B cell (primary cell): ENCODE measurements around the gene LRTM1. TPM values are rescaled to one million over a fixed set of nuclear protein-coding genes. Genes with fewer than 3 reads are reported as not detected.

Experiments
- ATAC-seq: fragments of 200-7000 bp; cut with Tn5 transposase; one replicate; pipeline ENCODE4 v1.10.0; 2021; ENCODE audit warnings: low read depth, mild to moderate bottlenecking, moderate number of reproducible peaks, moderate library complexity
- CTCF ChIA-PET: fragments of 350-600 bp; sonication (Branson Sonifier 250); formaldehyde crosslinking; loops from one replicate; lab custom pipeline; 2021; ENCODE audit warnings: antibody characterized with exemption, inconsistent platforms; lab: Charles Lee
- POLR2A ChIA-PET: fragments of 350-600 bp; sonication (Branson Sonifier 250); formaldehyde crosslinking; loops from one replicate; lab custom pipeline; 2021; ENCODE audit warnings: antibody characterized with exemption; lab: Charles Lee
- DNase-seq: peaks from one replicate; pipeline ENCODE4 v3.0.0; 2013
- H2AFZ ChIP-seq: 2 replicates; pipeline ENCODE4 v1.6.1; 2012; ENCODE audit warnings: mild to moderate bottlenecking, low read depth, low read length; ENCODE audit not compliant: insufficient read depth, poor library complexity, severe bottlenecking
- H3K27ac ChIP-seq, 2 donors: 1 replicate in 1 of 2; 2 replicates in 1 of 2; pipeline ENCODE4 v1.5.1; 2012 to 2013; ENCODE audit warnings: low read length in 2 of 2, mild to moderate bottlenecking in 2 of 2, moderate library complexity in 1 of 2
- H3K27me3 ChIP-seq, 4 experiments: fragments of 200-600 bp in 1 of 4; sonication (generic) in 1 of 4; replicated peaks in 1 of 4; 1 replicate in 2 of 4; 2 replicates in 2 of 4; pipeline versions ENCODE4 v1.6.1 to v1.7.0; 2013 to 2016; ENCODE audit warnings: low read length in 3 of 4, mild to moderate bottlenecking in 2 of 4, mixed read lengths in 1 of 4, moderate library complexity in 1 of 4; ENCODE audit not compliant: insufficient read depth in 4 of 4, control insufficient read depth in 3 of 4; ENCODE audit errors: control extremely low read depth in 1 of 4
- H3K36me3 ChIP-seq, 2 experiments: replicated peaks in 1 of 2; 1 replicate in 1 of 2; 2 replicates in 1 of 2; pipeline versions ENCODE4 v1.6.1 to v1.7.1; 2013; ENCODE audit warnings: low read length in 1 of 2; ENCODE audit not compliant: insufficient read depth in 2 of 2, control insufficient read depth in 1 of 2; ENCODE audit errors: control extremely low read depth in 1 of 2, extremely low read depth in 1 of 2
- H3K4me1 ChIP-seq, 2 donors: fragments of 200-600 bp in 1 of 2; sonication (generic) in 1 of 2; 1 replicate in 1 of 2; 2 replicates in 1 of 2; pipeline versions ENCODE4 v1.5.1 to v1.6.1; 2013 to 2017; ENCODE audit warnings: low read length in 2 of 2; ENCODE audit not compliant: control insufficient read depth in 2 of 2, insufficient read depth in 2 of 2
- H3K4me2 ChIP-seq: replicated peaks from 2 replicates; pipeline ENCODE3; 2012; ENCODE audit warnings: mild to moderate bottlenecking, low read depth, low read length; ENCODE audit not compliant: poor library complexity, severe bottlenecking
- H3K4me3 ChIP-seq, 5 experiments: fragments of 200-600 bp in 1 of 5; sonication (generic) in 1 of 5; 1 replicate in 3 of 5; 2 replicates in 2 of 5; pipeline versions ENCODE4 v1.5.1 to v1.7.0; 2011 to 2016; ENCODE audit warnings: low read length in 4 of 5, mild to moderate bottlenecking in 4 of 5, low read depth in 2 of 5, control low read depth in 1 of 5, moderate library complexity in 1 of 5; ENCODE audit not compliant: insufficient read depth in 1 of 5; ENCODE audit errors: control extremely low read depth in 1 of 5, extremely low read depth in 1 of 5
- H3K79me2 ChIP-seq: fragments of 200-600 bp; sonication (generic); one replicate; pipeline ENCODE4 v1.6.0; 2016; ENCODE audit warnings: low read length; ENCODE audit not compliant: control insufficient read depth, insufficient read depth
- H3K9ac ChIP-seq: fragments of 200-600 bp; sonication (generic); 2 replicates; pipeline ENCODE4 v1.6.1; 2017; ENCODE audit warnings: mild to moderate bottlenecking, low read length, moderate library complexity
- H3K9me3 ChIP-seq, 3 donors: one replicate each; pipeline versions ENCODE4 v1.6.1 to v1.7.1; 2013; ENCODE audit warnings: low read length in 2 of 3; ENCODE audit not compliant: control insufficient read depth in 2 of 3, insufficient read depth in 1 of 3; ENCODE audit errors: control extremely low read depth in 1 of 3
- H4K20me1 ChIP-seq: 2 replicates; pipeline ENCODE4 v1.6.0; 2012; ENCODE audit warnings: mild to moderate bottlenecking, low read length; ENCODE audit not compliant: insufficient read depth, control insufficient read depth, poor library complexity, severe bottlenecking
- H3K27ac Mint-ChIP-seq: one replicate; pipeline ENCODE4 v1.8.0; 2021; ENCODE audit warnings: mixed read lengths
- H3K27me3 Mint-ChIP-seq: one replicate; pipeline ENCODE4 v1.8.0; 2021; ENCODE audit warnings: mixed read lengths
- H3K4me1 Mint-ChIP-seq: one replicate; pipeline ENCODE4 v1.8.0; 2021; ENCODE audit warnings: mixed read lengths
- H3K4me3 Mint-ChIP-seq: one replicate; pipeline ENCODE4 v1.8.0; 2021; ENCODE audit warnings: mixed read lengths
- H3K9me3 Mint-ChIP-seq: one replicate; pipeline ENCODE4 v1.8.0; 2022; ENCODE audit warnings: mixed read lengths; ENCODE audit not compliant: insufficient read depth
- EZH2 ChIP-seq: IDR thresholded peaks from 2 replicates; pipeline ENCODE4 v1.6.1; 2012; ENCODE audit warnings: borderline replicate concordance, low read depth, mild to moderate bottlenecking, moderate library complexity, low read length; ENCODE audit not compliant: insufficient read depth, poor library complexity, severe bottlenecking
- WGBS: methylation state at CpG from one replicate; pipeline ENCODE4 v1.1.5; 2013; ENCODE audit warnings: missing lambda C conversion rate; ENCODE audit not compliant: insufficient coverage; 5-methylcytosine and 5-hydroxymethylcytosine counted together
- intact Hi-C: fragments of 100-400 bp; cut with micrococcal nuclease; formaldehyde crosslinking; loops from one replicate; pipeline ENCODE4 v1.10.0; 2022
- polyA plus RNA-seq: library from polyadenylated mRNA; depleted of rRNA; stranded (reverse); fragments of >200 nt; gene quantifications from 2 replicates; pipeline ENCODE4 v1.2.3, GENCODE V29; 2012
- total RNA-seq, 2 donors: library from RNA; stranded (reverse); fragments of 120-200 nt in 1 of 2; gene quantifications; 1 replicate in 1 of 2; 2 replicates in 1 of 2; pipeline versions ENCODE4 v1.2.3 to v1.2.4, GENCODE V29; 2013 to 2022
- TF ChIP-seq, protein P1 (sequence below): fragments of 200-600 bp; IDR thresholded peaks from one replicate; pipeline ENCODE4 v1.8.0; 2022; ENCODE audit warnings: antibody characterized with exemption, mild to moderate bottlenecking

LRTM1 gene
- total and polyA plus RNA-seq, 2 donors (not counting 1 experiment from before 2014, with no cell fraction given) = not detected

DNA sequence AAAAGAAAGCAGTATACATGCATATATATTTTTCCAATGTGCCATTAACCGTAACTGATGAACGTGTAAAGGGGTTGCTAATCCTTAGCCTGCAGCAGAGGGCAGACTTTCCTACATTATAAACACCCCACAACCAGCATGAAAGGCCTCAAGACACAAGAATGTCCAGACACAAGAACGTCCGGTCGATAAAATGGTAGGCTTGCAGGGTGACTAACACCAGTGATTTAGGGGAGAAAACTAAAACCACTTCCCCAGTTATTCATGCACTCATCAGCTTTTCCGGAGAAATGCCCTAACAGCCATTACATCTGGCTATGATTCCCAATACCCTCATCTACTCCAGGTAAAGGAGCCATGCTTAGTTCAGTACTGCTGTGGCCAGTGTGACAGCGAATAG, 57.4 kb downstream of the LRTM1 start:
- ATAC-seq (no peak), DNase-seq (no peak)
- Histone ChIP-seq H3K9ac (no peak overlapping the region), H3K79me2 (no peaks in the 10 kb centered on the region), H3K4me2 (no peak overlapping the region), H3K4me3 (no peak overlapping the region), H3K27me3 (no peaks in the 10 kb centered on the region), H3K27ac (no peak overlapping the region), H3K36me3 (no peaks in the 10 kb centered on the region), H4K20me1 (no peaks in the 10 kb centered on the region), H3K4me1 (no peaks in the 10 kb centered on the region), H2AFZ (no peak overlapping the region), H3K9me3 (peaks cover 0 to 5% (median 0%) of the 10 kb centered on the region in 3 donors)
- H3K27ac Mint-ChIP-seq = no peak overlapping the region
- H3K9me3 Mint-ChIP-seq = peaks cover 3% of the 10 kb centered on the region
- ChIA-PET POLR2A (no interaction called here), CTCF (no interaction called here)
- WGBS = 67% methylated on average over 1 of the region's 7 CpGs
- no peaks in the 10 kb centered on the region for H3K27me3 Mint-ChIP-seq
- no peaks in the 10 kb centered on the region for H3K4me1 Mint-ChIP-seq
- H3K4me3 Mint-ChIP-seq = no peak overlapping the region
- intact Hi-C loops = no loop called here
- TF ChIP-seq, protein P1, sequence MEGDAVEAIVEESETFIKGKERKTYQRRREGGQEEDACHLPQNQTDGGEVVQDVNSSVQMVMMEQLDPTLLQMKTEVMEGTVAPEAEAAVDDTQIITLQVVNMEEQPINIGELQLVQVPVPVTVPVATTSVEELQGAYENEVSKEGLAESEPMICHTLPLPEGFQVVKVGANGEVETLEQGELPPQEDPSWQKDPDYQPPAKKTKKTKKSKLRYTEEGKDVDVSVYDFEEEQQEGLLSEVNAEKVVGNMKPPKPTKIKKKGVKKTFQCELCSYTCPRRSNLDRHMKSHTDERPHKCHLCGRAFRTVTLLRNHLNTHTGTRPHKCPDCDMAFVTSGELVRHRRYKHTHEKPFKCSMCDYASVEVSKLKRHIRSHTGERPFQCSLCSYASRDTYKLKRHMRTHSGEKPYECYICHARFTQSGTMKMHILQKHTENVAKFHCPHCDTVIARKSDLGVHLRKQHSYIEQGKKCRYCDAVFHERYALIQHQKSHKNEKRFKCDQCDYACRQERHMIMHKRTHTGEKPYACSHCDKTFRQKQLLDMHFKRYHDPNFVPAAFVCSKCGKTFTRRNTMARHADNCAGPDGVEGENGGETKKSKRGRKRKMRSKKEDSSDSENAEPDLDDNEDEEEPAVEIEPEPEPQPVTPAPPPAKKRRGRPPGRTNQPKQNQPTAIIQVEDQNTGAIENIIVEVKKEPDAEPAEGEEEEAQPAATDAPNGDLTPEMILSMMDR = no peak
- no peak for TF ChIP-seq EZH2
